ENCODE results near the gene POR.

Gene POR

GRCh38 chr7:75955331-75955955, 40.5 kb downstream of the POR start:
- DNase-seq = no peak

GRCh38 chr7:75957021-75957736, 42.2 kb downstream of the POR start:
- DNase-seq = no peak

GRCh38 chr7:75958802-75959543, 44.0 kb downstream of the POR start:
- DNase-seq = no peak

GRCh38 chr7:75960372-75960771, 45.4 kb downstream of the POR start:
- no peak for DNase-seq

GRCh38 chr7:75961218-75961617, 46.3 kb downstream of the POR start:
- DNase-seq = no peak

- no peak for DNase-seq
These were observed 47.8 kb downstream of the POR start for GRCh38 chr7:75962607-75963380.

- no peak for DNase-seq
These were observed 48.5 kb downstream of the POR start for GRCh38 chr7:75963381-75963995.

- DNase-seq = no peak
These were observed 50.7 kb downstream of the POR start for GRCh38 chr7:75965617-75966016.

GRCh38 chr7:75966190-75966961, 51.4 kb downstream of the POR start:
- DNase-seq = peak; percentile 83

GRCh38 chr7:75967055-75967454, 52.1 kb downstream of the POR start:
- no peak for DNase-seq

- peak; percentile 62 for DNase-seq
These were observed 52.6 kb downstream of the POR start for GRCh38 chr7:75967487-75967997.

GRCh38 chr7:75968012-75968411, 53.1 kb downstream of the POR start:
- DNase-seq = no peak

- DNase-seq = peak; percentile 19
These were observed 53.6 kb downstream of the POR start for GRCh38 chr7:75968561-75969001.

GRCh38 chr7:75969182-75969581, 54.2 kb downstream of the POR start:
- peak; percentile 31 for DNase-seq

- peak; percentile 20 for DNase-seq
These were observed 54.9 kb downstream of the POR start for GRCh38 chr7:75969704-75970498.

GRCh38 chr7:75971309-75971960, 56.5 kb downstream of the POR start:
- DNase-seq = no peak

GRCh38 chr7:75971961-75972763, 57.2 kb downstream of the POR start:
- peak; percentile 34 for DNase-seq

GRCh38 chr7:75977743-75978142, 62.8 kb downstream of the POR start:
- peak; percentile 91 for DNase-seq

- DNase-seq = no peak
These were observed 64.9 kb downstream of the POR start for GRCh38 chr7:75979759-75980429.

Data from right hindlimb (tissue), 1 donor.